A549 (cell line): ENCODE measurements around the gene TCF7L1. TPM values are rescaled to one million over a fixed set of nuclear protein-coding genes. Genes with fewer than 3 reads are reported as not detected.

Source experiments
- ATAC-seq, 2 experiments: fragments of 200-7000 bp in 1 of 2; fragments of >200 bp in 1 of 2; cut with Nextera tagmentation in 1 of 2; cut with Tn5 transposase in 1 of 2; 3 replicates each; pipeline versions ENCODE4 v1.8.0 to v1.9.1; 2018 to 2020; ENCODE audit warnings: mild to moderate bottlenecking in 1 of 2, moderate library complexity in 1 of 2
- CTCF ChIA-PET: fragments of 300-600 bp; sonication (Branson Sonifier 250); formaldehyde crosslinking; extraction: SDS; loops from one replicate; lab custom pipeline; 2021; ENCODE audit warnings: antibody characterized with exemption, inconsistent platforms; lab: Yijun Ruan, JAX
- POLR2A ChIA-PET: fragments of 350-600 bp; formaldehyde crosslinking; extraction: SDS; loops from one replicate; lab custom pipeline; 2021; ENCODE audit warnings: antibody characterized with exemption, inconsistent platforms; lab: Yijun Ruan, JAX
- DNase-seq, 2 experiments: peaks; one replicate each; pipeline versions ENCODE4 v3.0.0 to v3.0.0-alpha.2; 2011 to 2016; ENCODE audit warnings: low read depth in 1 of 2, low spot score in 1 of 2
- FAIRE-seq: peaks from 2 replicates; lab custom pipeline; 2011; peaks lifted over from hg19 to GRCh38; lab: Jason Lieb, UNC
- H3K27ac ChIP-seq, 2 experiments: fragments of >200 bp; sonication (Bioruptor Twin); formaldehyde crosslinking; 3 replicates each; pipeline ENCODE4 v1.5.1; 2016 to 2017
- H3K4me1 ChIP-seq: fragments of >200 bp; sonication (Bioruptor Twin); formaldehyde crosslinking; 3 replicates; pipeline ENCODE4 v1.6.1; 2016
- H3K4me2 ChIP-seq: fragments of >200 bp; sonication (Bioruptor Twin); formaldehyde crosslinking; 3 replicates; pipeline ENCODE4 v1.6.1; 2016
- H3K4me3 ChIP-seq: fragments of >200 bp; sonication (Bioruptor Twin); formaldehyde crosslinking; 3 replicates; pipeline ENCODE4 v1.5.1; 2016
- H3K9me3 ChIP-seq: fragments of >200 bp; sonication (Bioruptor Twin); formaldehyde crosslinking; 3 replicates; pipeline ENCODE4 v1.6.1; 2016
- BCL3 ChIP-seq: fragments of >200 bp; sonication (Bioruptor Twin); formaldehyde crosslinking; IDR thresholded peaks from 3 replicates; pipeline ENCODE4 v1.6.1; 2016
- BHLHE40 ChIP-seq: IDR thresholded peaks from 2 replicates; pipeline ENCODE4 v1.6.1; 2012; ENCODE audit warnings: low read depth, low read length, inconsistent platforms
- CBX2 ChIP-seq: fragments of 200-600 bp; sonication (generic); IDR thresholded peaks from 2 replicates; pipeline ENCODE4 v1.6.1; 2016; ENCODE audit warnings: low read depth, mild to moderate bottlenecking, borderline replicate concordance
- CEBPB ChIP-seq, 2 experiments: fragments of >200 bp in 1 of 2; sonication (Bioruptor Twin) in 1 of 2; formaldehyde crosslinking in 1 of 2; IDR thresholded peaks; 2 replicates each; pipeline ENCODE4 v1.6.1; 2012 to 2016
- CHD4 ChIP-seq: fragments of 200-600 bp; sonication (generic); IDR thresholded peaks from 2 replicates; pipeline ENCODE4 v1.6.1; 2016; ENCODE audit warnings: antibody characterized with exemption, mild to moderate bottlenecking, borderline replicate concordance
- CTCF ChIP-seq: fragments of >200 bp; sonication (Bioruptor Twin); formaldehyde crosslinking; IDR thresholded peaks from 3 replicates; pipeline ENCODE4 v1.5.1; 2016
- ELK1 ChIP-seq: fragments of 150-350 bp; IDR thresholded peaks from 2 replicates; pipeline ENCODE4 v1.6.1; 2014; ENCODE audit warnings: low read depth, mild to moderate bottlenecking, low read length
- FOSL2 ChIP-seq, 2 experiments: fragments of 450-650 bp in 1 of 2; fragments of >200 bp in 1 of 2; sonication (Bioruptor Twin) in 1 of 2; formaldehyde crosslinking; IDR thresholded peaks; 2 replicates each; pipeline versions ENCODE4 v1.5.0 to v1.6.1; 2016 to 2020; ENCODE audit warnings: mild to moderate bottlenecking in 1 of 2, moderate library complexity in 1 of 2
- GATA3 ChIP-seq: IDR thresholded peaks from 2 replicates; pipeline ENCODE4 v1.6.1; 2012; ENCODE audit warnings: borderline replicate concordance
- HDAC2 ChIP-seq: fragments of 200-600 bp; sonication (generic); IDR thresholded peaks from 2 replicates; pipeline ENCODE4 v1.6.1; 2016
- HEYL ChIP-seq: fragments of 250-450 bp; sonication (Bioruptor Pico); IDR thresholded peaks from 2 replicates; pipeline ENCODE4 v1.8.0; 2021; ENCODE audit warnings: mild to moderate bottlenecking, moderate library complexity
- HOXA7 ChIP-seq: fragments of 250-450 bp; sonication (Bioruptor Pico); IDR thresholded peaks from 2 replicates; pipeline ENCODE4 v1.5.0; 2020; ENCODE audit warnings: mild to moderate bottlenecking, moderate library complexity
- HOXB13 ChIP-seq: fragments of 250-450 bp; sonication (Bioruptor Pico); IDR thresholded peaks from 2 replicates; pipeline ENCODE4 v1.5.0; 2020; ENCODE audit warnings: low read depth, mild to moderate bottlenecking, moderate library complexity
- MAX ChIP-seq: IDR thresholded peaks from 2 replicates; pipeline ENCODE4 v1.6.1; 2012
- NFE2L2 ChIP-seq: fragments of 150-350 bp; conservative IDR thresholded peaks from 2 replicates; pipeline ENCODE4 v1.6.1; 2014; ENCODE audit warnings: low read length
- NR3C1 ChIP-seq: fragments of >200 bp; sonication (Bioruptor Twin); formaldehyde crosslinking; IDR thresholded peaks from 3 replicates; pipeline ENCODE4 v1.6.1; 2017
- POLR2A ChIP-seq: IDR thresholded peaks from 2 replicates; pipeline ENCODE4 v1.6.1; 2012; ENCODE audit warnings: mild to moderate bottlenecking, low read length
- SMC3 ChIP-seq: fragments of >200 bp; sonication (Bioruptor Twin); formaldehyde crosslinking; IDR thresholded peaks from 3 replicates; pipeline ENCODE4 v1.6.1; 2018; ENCODE audit warnings: inconsistent platforms
- SREBF2 ChIP-seq: fragments of 450-650 bp; IDR thresholded peaks from 2 replicates; pipeline ENCODE4 v1.6.1; 2014; ENCODE audit warnings: mild to moderate bottlenecking, moderate library complexity
- TFCP2L1 ChIP-seq: fragments of 250-450 bp; sonication (Bioruptor Pico); IDR thresholded peaks from 2 replicates; pipeline ENCODE4 v1.5.0; 2021; ENCODE audit warnings: mild to moderate bottlenecking
- TP53 ChIP-seq: fragments of 250-450 bp; sonication (Bioruptor Pico); IDR thresholded peaks from 2 replicates; pipeline ENCODE4 v1.5.0; 2021; ENCODE audit warnings: mild to moderate bottlenecking, moderate library complexity
- ZC3H11A ChIP-seq: fragments of 450-650 bp; IDR thresholded peaks from 2 replicates; pipeline ENCODE4 v1.6.1; 2014; ENCODE audit warnings: antibody characterized with exemption, mild to moderate bottlenecking
- ZNF302 ChIP-seq: fragments of 250-450 bp; sonication (Bioruptor Pico); IDR thresholded peaks from 2 replicates; pipeline ENCODE4 v1.9.0; 2021; ENCODE audit warnings: inconsistent platforms, mild to moderate bottlenecking, moderate library complexity
- WGBS: methylation state at CpG from one replicate; pipeline ENCODE4 v1.1.6; 2017; ENCODE audit errors: missing lambda C conversion rate; 5-methylcytosine and 5-hydroxymethylcytosine counted together
- polyA plus RNA-seq, 4 experiments: library from polyadenylated mRNA; depleted of rRNA in 3 of 4; stranded (reverse); fragments of >200 nt; fragmentation: RNase III in 1 of 4; extraction: RNeasy Plus Mini Kit Qiagen cat#74134 plus additional on column Dnase treatment in 1 of 4; gene quantifications; 2 replicates in 3 of 4; 3 replicates in 1 of 4; pipeline ENCODE4 v1.2.3, GENCODE V29; 2011 to 2017

The TCF7L1 gene
- polyA plus RNA-seq, 2 of the 4 experiments (the other 2 are of a cell fraction): 0.68 to 4.4 TPM

GRCh38 chr2:85185431-85185940, 52.3 kb downstream of the TCF7L1 start:
- 90% methylated on average over 7 of the region's 7 CpGs for WGBS
- Histone ChIP-seq H3K4me3 (no peak overlapping the region), H3K4me2 (no peak overlapping the region), H3K27ac (no peak overlapping the region), H3K4me1 (peaks cover 10% of the 10 kb centered on the region; the same call in 2 of the 3 replicates), H3K9me3 (no peaks in the 10 kb centered on the region)
- CTCF ChIA-PET: interaction anchor here (0.9 to 2.3 kb wide), 6 partner anchors 9 to 119 kb away, joined by 3 to 9 read pairs (median 4); no protein-coding TSS in a partner anchor
- FAIRE-seq (no peak), DNase-seq (no peak), ATAC-seq (no peak)
- POLR2A ChIA-PET: no interaction called here
- TF ChIP-seq POLR2A: no peak
- TF ChIP-seq MAX: no peak
- no peak for TF ChIP-seq HDAC2
- TF ChIP-seq CHD4: no peak
- TF ChIP-seq TP53 (CRISPR knock-in tag): no peak
- no peak for TF ChIP-seq CTCF
- no peak for TF ChIP-seq CBX2
- TF ChIP-seq FOSL2 (IDR thresholded peaks at IDR 0.05): no peak
- TF ChIP-seq FOSL2 (CRISPR knock-in tag; IDR thresholded peaks at IDR 0.05): no peak
- TF ChIP-seq NFE2L2: no peak
- TF ChIP-seq ELK1: no peak
- no peak for TF ChIP-seq BCL3
- no peak for TF ChIP-seq TFCP2L1 (CRISPR knock-in tag)
- no peak for TF ChIP-seq HOXA7 (CRISPR knock-in tag)
- no peak for TF ChIP-seq ZNF302
- no peak for TF ChIP-seq BHLHE40

- H3K4me2 ChIP-seq: no peak overlapping the region
- WGBS: 64% methylated on average over 2 of the region's 2 CpGs
- ATAC-seq (no peak), DNase-seq (no peak), FAIRE-seq (no peak)
- H3K9me3 ChIP-seq: no peaks in the 10 kb centered on the region
- no peak overlapping the region for H3K27ac ChIP-seq
- H3K4me3 ChIP-seq: no peak overlapping the region
- TF ChIP-seq SMC3: no peak
- no peak for TF ChIP-seq CBX2
- no peak for TF ChIP-seq HEYL (CRISPR knock-in tag)
- no peak for TF ChIP-seq ZC3H11A
- no peak for TF ChIP-seq HOXB13 (CRISPR knock-in tag)
- TF ChIP-seq NR3C1: no peak
- no peak for TF ChIP-seq SREBF2
- no peak for TF ChIP-seq TP53 (CRISPR knock-in tag)
- TF ChIP-seq GATA3: no peak
- no peak for TF ChIP-seq CEBPB (IDR thresholded peaks at IDR 0.05)
- POLR2A ChIA-PET: no interaction called here
- H3K4me1 ChIP-seq: peaks cover 10% of the 10 kb centered on the region; the same call in 2 of the 3 replicates
- CTCF ChIA-PET: interaction anchor here (1.5 to 2.3 kb wide), 2 partner anchors 11 to 68 kb away, joined by 3 to 8 read pairs; no protein-coding TSS in a partner anchor
These were observed 53.9 kb downstream of the TCF7L1 start for GRCh38 chr2:85187069-85187468.
